ENCODE results near the gene CTSA. TPM values are rescaled to one million over a fixed set of nuclear protein-coding genes. Genes with fewer than 3 reads are reported as not detected.

The CTSA gene
- total RNA-seq, 2 experiments from 2014 or later, result 34.5 to 40.2 TPM

DNA sequence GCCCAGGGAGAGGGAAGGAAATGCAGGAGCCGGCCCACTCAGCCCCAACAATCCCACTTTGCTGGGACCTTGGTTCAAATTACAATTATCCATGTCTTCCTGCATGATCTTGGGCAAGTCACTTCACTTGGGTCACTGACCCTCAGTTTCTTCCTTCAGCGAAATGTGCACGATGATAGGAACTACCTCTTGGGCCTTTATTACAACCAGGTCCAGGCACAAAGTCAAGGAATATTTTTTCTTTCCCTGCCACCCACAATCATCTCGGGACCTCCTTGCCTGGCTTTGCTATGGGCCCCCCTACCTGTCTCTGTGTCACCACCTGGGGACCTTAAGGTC is 21.2 kb downstream of the CTSA start:
- H3K4me1 Mint-ChIP-seq (ENCODE audit: low read depth), result peaks cover 17% of the 10 kb centered on the region

DNA sequence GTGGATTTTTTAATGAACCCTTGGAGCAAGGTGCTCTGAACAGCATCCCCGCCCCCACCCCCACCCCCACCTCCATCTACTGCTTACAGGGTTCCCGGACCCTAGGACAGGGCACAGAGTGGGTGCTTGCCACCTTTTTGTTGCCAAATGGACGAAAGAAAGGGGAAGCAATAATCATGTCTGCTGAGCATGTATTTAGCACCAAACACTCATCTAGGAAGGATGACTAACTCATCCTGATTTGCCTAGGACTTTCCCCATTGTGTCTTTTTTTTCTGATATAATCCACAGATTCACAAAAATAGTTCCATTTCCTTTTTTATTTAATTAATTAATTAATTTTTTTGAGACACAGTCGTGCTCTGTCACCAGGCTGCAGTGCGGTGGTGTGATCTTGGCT is 22.0 kb downstream of the CTSA start:
- CTCF ChIA-PET, result no interaction called here
- H3K27me3 Mint-ChIP-seq, result peaks cover 14% of the 10 kb centered on the region
- no peak for ATAC-seq
- no peak for DNase-seq
- POLR2A ChIA-PET, result no interaction called here
- H3K4me3 Mint-ChIP-seq, result no peak overlapping the region
- no peaks in the 10 kb centered on the region for H3K9me3 Mint-ChIP-seq
- H3K27ac Mint-ChIP-seq, result no peak overlapping the region
- intact Hi-C loops (cut with micrococcal nuclease), result no loop called here
- no peak for TF ChIP-seq CTCF (IDR thresholded peaks at IDR 0.05)
- peaks cover 17% of the 10 kb centered on the region for H3K4me1 Mint-ChIP-seq (ENCODE audit: low read depth)
- no peaks in the 10 kb centered on the region for H3K36me3 Mint-ChIP-seq (ENCODE audit: low read depth)

More for the DNA sequence above, 21.2 kb downstream of the CTSA start:
- DNase-seq, result no peak
- intact Hi-C loops (cut with micrococcal nuclease), result no loop called here
- Mint-ChIP-seq H3K36me3 (ENCODE audit: low read depth) (no peaks in the 10 kb centered on the region), H3K4me3 (peak overlapping the region; percentile 86), H3K27me3 (peaks cover 11% of the 10 kb centered on the region), H3K9me3 (no peaks in the 10 kb centered on the region), H3K27ac (no peak overlapping the region)
- ATAC-seq, result no peak
- TF ChIP-seq CTCF (IDR thresholded peaks at IDR 0.05), result no peak
- ChIA-PET POLR2A (interaction anchor here (1.3 to 4.4 kb wide), 2 partner anchors 22 to 99 kb away, joined by 4 to 35 read pairs; partner anchors contain the start of genes PCIF1 and UBE2C), CTCF (no interaction called here)

DNA sequence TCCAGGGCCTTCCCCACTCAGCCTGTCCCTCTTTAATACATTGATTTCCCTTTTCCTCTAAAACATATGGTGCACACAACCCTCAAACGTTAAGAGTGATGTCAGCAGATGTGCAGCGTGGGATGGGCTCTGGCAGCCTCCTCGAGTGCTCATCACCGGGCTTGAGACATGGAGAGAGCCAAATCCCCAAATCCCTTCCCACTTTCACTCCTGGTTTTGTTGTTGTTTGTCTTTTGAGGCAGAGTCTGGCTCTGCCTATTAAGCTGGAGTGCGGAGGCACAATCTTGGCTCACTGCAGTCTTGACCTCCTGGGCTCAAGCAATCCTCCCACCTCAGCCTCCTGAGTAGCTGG is 26.6 kb downstream of the CTSA start:
- no peak overlapping the region for H3K4me3 Mint-ChIP-seq
- no peaks in the 10 kb centered on the region for H3K36me3 Mint-ChIP-seq (ENCODE audit: low read depth)
- H3K4me1 Mint-ChIP-seq (ENCODE audit: low read depth), result peaks cover 4% of the 10 kb centered on the region
- no peak overlapping the region for H3K27ac Mint-ChIP-seq
- CTCF ChIA-PET, result interaction anchor here (1.4 kb wide), 1 partner anchor 52 kb away, joined by 5 read pairs; no protein-coding TSS in a partner anchor
- H3K9me3 Mint-ChIP-seq, result no peaks in the 10 kb centered on the region
- TF ChIP-seq CTCF (IDR thresholded peaks at IDR 0.05), result no peak
- intact Hi-C loops (cut with micrococcal nuclease), result no loop called here
- peaks cover 14% of the 10 kb centered on the region for H3K27me3 Mint-ChIP-seq
- DNase-seq, result no peak
- POLR2A ChIA-PET, result interaction anchor here (1.4 kb wide), 1 partner anchor 16 kb away, joined by 4 read pairs; no protein-coding TSS in a partner anchor
- no peak for ATAC-seq

DNA sequence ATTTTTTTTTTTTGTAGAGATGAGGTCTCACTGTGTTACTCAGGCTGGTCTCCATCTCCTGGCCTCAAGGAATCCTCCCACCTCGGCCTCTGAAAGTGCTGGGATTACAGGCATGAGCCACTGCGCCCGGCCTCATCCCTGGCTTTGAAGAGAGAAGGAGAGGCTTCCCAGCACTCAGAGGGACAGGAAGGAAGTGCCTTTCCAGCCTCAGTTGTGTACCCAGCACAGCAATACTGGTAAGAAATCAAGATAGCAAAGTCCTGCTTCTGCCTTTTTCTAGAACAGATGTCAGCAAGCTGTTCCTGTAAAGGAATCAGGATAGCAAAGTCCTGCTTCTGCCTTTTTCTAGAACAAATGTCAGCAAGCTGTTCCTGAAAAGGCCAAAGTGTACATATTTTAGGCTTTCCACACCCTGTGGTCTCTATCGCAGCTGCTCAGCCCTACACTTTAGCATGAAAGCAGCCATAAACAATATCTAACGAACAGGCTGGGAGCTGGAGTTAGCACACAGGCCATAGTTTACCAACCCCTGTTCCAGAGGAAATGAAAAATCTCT is 27.1 kb downstream of the CTSA start:
- ChIA-PET CTCF (interaction anchor here (1.4 kb wide), 1 partner anchor 52 kb away, joined by 5 read pairs; no protein-coding TSS in a partner anchor), POLR2A (interaction anchor here (0.7 to 1.4 kb wide), 3 partner anchors 15 to 60 kb away, joined by 3 to 4 read pairs (median 3); no protein-coding TSS in a partner anchor)
- Mint-ChIP-seq H3K27ac (no peak overlapping the region), H3K36me3 (ENCODE audit: low read depth) (no peaks in the 10 kb centered on the region), H3K27me3 (peaks cover 13% of the 10 kb centered on the region), H3K4me3 (no peak overlapping the region), H3K4me1 (ENCODE audit: low read depth) (peaks cover 3% of the 10 kb centered on the region), H3K9me3 (no peaks in the 10 kb centered on the region)
- DNase-seq (no peak), ATAC-seq (no peak)
- TF ChIP-seq CTCF (IDR thresholded peaks at IDR 0.05), result no peak
- intact Hi-C loops (cut with micrococcal nuclease), result no loop called here

GRCh38 chr20:45918779-45919537 is 27.8 kb downstream of the CTSA start:
- ChIA-PET POLR2A (interaction anchor here (0.7 to 2.8 kb wide), 3 partner anchors 16 to 61 kb away, joined by 3 to 13 read pairs (median 3); partner anchors contain the start of gene PCIF1), CTCF (interaction anchor here (1.9 kb wide), 1 partner anchor 120 kb away, joined by 8 read pairs; no protein-coding TSS in a partner anchor)
- intact Hi-C loops (cut with micrococcal nuclease), result no loop called here
- TF ChIP-seq CTCF (IDR thresholded peaks at IDR 0.05), result no peak
- Mint-ChIP-seq H3K27me3 (peaks cover 13% of the 10 kb centered on the region), H3K36me3 (ENCODE audit: low read depth) (no peaks in the 10 kb centered on the region), H3K9me3 (no peaks in the 10 kb centered on the region), H3K4me1 (ENCODE audit: low read depth) (peaks cover 3% of the 10 kb centered on the region), H3K4me3 (no peak overlapping the region), H3K27ac (no peak overlapping the region)
- ATAC-seq (no peak), DNase-seq (no peak)

Data from activated CD8-positive, alpha-beta T cell treated with anti-CD3 and anti-CD28 coated beads for 36 hours (primary cell).